Choroid plexus epithelial cell (primary cell): Measurements from ENCODE around the gene COL4A1.

ENCODE experiments used
- DNase-seq: peaks from one replicate; pipeline ENCODE4 v3.0.0-alpha.2; 2010; ENCODE audit warnings: low read depth
- H3K4me3 ChIP-seq: 2 replicates; pipeline ENCODE4 v1.5.1; 2011; ENCODE audit warnings: low read depth, mild to moderate bottlenecking, control low read depth, low read length, moderate library complexity
- TF ChIP-seq, protein P1 (sequence below): conservative IDR thresholded peaks from 2 replicates; pipeline ENCODE4 v1.5.1; 2011; ENCODE audit warnings: low read depth, mild to moderate bottlenecking, control low read depth, inconsistent platforms, low read length, moderate library complexity

COL4A1 gene

DNA sequence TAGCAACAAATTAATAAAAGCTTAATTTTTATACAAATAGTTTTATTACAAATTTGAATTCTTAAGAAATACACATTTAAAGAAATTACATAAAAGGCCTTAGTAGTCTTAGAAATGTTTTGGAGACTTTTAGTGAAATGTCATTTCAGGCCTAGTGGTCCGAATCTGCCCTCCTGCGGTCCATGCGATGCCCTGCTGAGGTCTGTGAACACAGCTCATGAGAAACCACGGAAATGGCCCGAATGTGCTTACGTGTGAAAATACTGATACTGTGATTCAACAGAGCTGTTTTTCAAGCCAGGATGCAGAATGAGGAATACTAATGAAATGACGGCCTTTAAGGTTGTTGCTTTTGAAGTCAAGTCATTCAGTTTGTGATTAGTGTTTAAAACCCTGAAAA, 157.9 kb downstream of the COL4A1 start:
- peak; percentile 68 for DNase-seq
- H3K4me3 ChIP-seq: no peak overlapping the region
- TF ChIP-seq, protein P1, sequence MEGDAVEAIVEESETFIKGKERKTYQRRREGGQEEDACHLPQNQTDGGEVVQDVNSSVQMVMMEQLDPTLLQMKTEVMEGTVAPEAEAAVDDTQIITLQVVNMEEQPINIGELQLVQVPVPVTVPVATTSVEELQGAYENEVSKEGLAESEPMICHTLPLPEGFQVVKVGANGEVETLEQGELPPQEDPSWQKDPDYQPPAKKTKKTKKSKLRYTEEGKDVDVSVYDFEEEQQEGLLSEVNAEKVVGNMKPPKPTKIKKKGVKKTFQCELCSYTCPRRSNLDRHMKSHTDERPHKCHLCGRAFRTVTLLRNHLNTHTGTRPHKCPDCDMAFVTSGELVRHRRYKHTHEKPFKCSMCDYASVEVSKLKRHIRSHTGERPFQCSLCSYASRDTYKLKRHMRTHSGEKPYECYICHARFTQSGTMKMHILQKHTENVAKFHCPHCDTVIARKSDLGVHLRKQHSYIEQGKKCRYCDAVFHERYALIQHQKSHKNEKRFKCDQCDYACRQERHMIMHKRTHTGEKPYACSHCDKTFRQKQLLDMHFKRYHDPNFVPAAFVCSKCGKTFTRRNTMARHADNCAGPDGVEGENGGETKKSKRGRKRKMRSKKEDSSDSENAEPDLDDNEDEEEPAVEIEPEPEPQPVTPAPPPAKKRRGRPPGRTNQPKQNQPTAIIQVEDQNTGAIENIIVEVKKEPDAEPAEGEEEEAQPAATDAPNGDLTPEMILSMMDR: no peak

DNA sequence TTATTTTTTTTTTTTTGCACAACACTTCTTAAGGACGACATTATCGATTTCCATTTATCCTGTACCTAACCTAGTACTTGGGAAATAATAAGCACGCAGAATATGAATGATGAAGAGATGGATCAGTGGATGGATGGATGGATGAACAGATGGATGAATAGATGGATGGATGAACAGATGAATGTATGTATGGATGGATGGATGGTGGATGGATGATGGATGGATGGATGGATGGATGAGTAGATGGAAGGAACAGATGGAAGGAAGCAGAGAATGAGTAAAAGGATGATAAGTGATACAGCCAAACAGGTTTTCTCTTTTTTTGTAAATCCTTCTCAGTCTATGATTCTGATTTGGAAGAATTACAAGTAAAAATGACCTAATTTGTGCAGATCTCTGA, 166.9 kb downstream of the COL4A1 start:
- H3K4me3 ChIP-seq: no peak overlapping the region
- TF ChIP-seq, protein P1: no peak
- DNase-seq: no peak

DNA sequence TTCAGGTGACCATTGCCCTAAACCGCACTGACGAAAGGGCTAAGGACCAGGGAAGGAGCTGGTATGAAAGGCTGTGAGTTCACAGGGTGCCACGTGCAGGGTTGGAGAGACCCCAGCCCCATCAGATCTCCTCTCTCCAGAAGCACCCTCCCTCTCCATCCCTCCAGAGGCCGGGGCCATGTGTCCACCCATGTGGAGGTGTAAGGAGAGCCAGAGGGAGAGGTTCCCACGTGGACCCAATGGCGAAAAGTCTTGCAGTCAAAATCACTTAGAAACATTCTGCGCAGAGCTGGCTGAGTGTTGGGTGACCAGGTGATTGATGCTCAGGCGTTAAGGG, 168.3 kb downstream of the COL4A1 start:
- TF ChIP-seq, protein P1: no peak
- DNase-seq: no peak
- H3K4me3 ChIP-seq: peak overlapping the region; percentile 59

DNA sequence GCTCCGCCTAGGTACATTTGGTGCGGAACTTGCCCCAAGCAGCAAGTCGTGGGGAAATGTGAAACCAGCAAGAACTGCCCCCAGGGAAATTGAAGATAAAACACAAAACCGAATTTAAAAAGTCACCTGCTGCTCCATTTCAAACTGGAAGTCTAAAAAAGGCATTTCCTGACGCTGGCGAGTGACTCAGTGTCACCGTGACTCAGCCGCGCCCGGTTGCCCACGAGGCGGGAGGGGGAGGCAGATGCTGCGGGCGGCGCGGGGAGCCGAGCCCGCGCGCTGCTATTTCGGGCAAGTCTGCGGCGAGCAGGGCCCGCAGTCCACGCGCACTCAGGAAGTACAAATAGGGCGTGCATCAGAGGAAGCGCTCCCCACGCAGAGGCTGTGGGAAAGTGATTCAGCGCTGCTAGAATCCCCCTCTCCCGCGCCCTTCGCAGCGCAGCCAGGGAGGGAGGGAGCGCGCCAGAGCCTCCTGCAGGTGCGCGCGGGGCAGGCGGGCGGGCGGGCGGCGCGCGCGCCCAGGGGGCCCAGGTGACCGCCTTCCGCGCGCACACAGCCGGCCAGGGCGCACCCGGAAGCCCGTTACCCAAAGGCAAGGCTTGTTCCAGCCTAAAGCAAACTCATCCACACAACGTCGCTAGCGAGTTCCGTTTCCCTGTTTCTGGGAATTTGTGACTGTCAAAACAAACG, 168.8 kb downstream of the COL4A1 start:
- H3K4me3 ChIP-seq: peak overlapping the region; percentile 59
- peak; percentile 75 for DNase-seq
- TF ChIP-seq, protein P1: peak; percentile 26

DNA sequence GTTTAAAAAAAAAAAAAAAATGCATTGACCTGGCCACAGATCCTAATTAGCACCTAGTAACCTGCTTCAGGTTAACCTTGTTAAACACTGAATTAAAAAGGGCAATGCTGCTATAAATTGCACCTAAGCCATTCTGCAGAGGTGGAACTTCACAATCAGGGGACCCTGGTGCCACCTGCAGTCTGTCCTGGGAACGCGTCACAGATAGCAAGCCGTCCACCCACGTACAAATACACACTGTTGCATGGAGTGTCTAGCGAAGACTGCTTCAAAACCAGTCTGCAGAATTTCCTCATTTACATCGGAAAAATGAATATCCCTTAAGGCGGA, 169.3 kb downstream of the COL4A1 start:
- TF ChIP-seq, protein P1: peak; percentile 31
- no peak for DNase-seq
- peak overlapping the region; percentile 59 for H3K4me3 ChIP-seq

DNA sequence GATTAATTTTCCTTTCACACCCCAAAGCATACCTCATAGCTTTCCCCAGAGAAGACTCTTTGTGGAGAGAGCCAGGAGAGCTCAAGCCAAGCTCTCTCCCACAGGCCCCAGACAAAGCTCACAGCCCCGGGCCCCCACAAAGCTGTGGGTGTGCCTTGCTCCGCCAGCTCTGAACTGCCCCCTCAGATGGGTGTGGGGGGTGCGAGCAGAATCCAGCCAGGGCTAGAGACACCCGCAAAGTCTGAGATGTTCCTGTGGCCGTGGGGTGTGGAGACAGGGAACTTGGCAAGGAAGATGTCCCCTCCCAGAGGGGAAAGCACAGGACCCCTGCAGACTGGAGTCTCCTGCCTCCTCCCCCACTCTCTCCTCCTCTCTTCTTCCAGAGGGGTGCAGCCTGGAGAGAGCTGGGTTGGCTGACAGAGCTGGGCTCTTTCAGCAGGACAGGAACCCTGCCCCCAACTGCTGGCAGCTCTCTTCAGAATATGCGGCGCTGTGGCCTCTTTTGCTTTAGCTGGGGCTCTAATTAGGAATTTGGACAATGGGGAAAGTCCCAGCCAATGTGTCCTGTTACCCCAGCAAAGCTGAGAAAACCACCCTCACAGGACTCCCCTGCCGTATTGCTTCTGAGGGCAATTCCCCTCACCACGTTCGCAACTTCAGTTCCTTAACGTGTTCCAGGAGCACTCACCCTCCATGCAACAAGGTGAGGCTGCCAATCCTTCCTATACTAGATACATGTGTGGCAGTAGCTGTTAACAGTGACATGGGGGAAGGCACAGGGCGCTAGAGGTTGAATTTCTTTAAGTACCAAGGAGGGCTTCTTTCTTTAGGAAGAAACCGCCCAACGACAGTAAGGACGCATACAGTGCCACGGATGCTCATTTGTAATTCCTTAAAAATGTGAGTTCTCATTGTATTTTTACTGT, 170.0 kb downstream of the COL4A1 start:
- no peak for DNase-seq
- no peak overlapping the region for H3K4me3 ChIP-seq
- TF ChIP-seq, protein P1: no peak
